HG03342 (cell line): ENCODE measurements around the gene ARHGAP15.
"Not testable (repeated sequence)": the region's sequence is repeated elsewhere in the genome, so short reads cannot be mapped to it uniquely, and the experiment has no call there.

Experiments
- ATAC-seq: cut with Tn5 transposase; IDR thresholded peaks from one replicate; pipeline ENCODE4 v1.9.1; 2021; ENCODE audit warnings: mild to moderate bottlenecking, moderate library complexity; ENCODE audit not compliant: unreplicated experiment

Gene ARHGAP15

GRCh38 chr2:143128681-143129580, at the start of gene ARHGAP15:
ARHGAP15 (plus strand) TSS chr2:143129419.
- ATAC-seq, result peak; percentile 94

- ATAC-seq, result no peak
Observed at GRCh38 chr2:143081616-143082015, 47.6 kb upstream of the ARHGAP15 start.

GRCh38 chr2:143083636-143084035, 45.6 kb upstream of the ARHGAP15 start:
- ATAC-seq, result no peak

- no peak for ATAC-seq
Observed at GRCh38 chr2:143084462-143084861, 44.8 kb upstream of the ARHGAP15 start.

- ATAC-seq, result peak; percentile 58
Observed at GRCh38 chr2:143085125-143085784, 44.0 kb upstream of the ARHGAP15 start.

- ATAC-seq, result no peak
Observed at GRCh38 chr2:143087033-143087432, 42.2 kb upstream of the ARHGAP15 start.

- ATAC-seq, result no peak
Observed at GRCh38 chr2:143088388-143088787, 40.8 kb upstream of the ARHGAP15 start.

- not testable (repeated sequence) for ATAC-seq
Observed at GRCh38 chr2:143089520-143089919, 39.7 kb upstream of the ARHGAP15 start.

- ATAC-seq, result peak; percentile 86
Observed at GRCh38 chr2:143110758-143111428, 18.3 kb upstream of the ARHGAP15 start.

GRCh38 chr2:143117225-143117624, 12.0 kb upstream of the ARHGAP15 start:
- ATAC-seq, result no peak

- no peak for ATAC-seq
Observed at GRCh38 chr2:143121079-143121478, 8.1 kb upstream of the ARHGAP15 start.

GRCh38 chr2:143121957-143122356, 7.3 kb upstream of the ARHGAP15 start:
- ATAC-seq, result no peak

- no peak for ATAC-seq
Observed at GRCh38 chr2:143123911-143124310, 5.3 kb upstream of the ARHGAP15 start.

GRCh38 chr2:143124445-143124844, 4.8 kb upstream of the ARHGAP15 start:
- ATAC-seq, result no peak

- ATAC-seq, result no peak
Observed at GRCh38 chr2:143125717-143126116, 3.5 kb upstream of the ARHGAP15 start.

GRCh38 chr2:143132355-143132754, 3.1 kb downstream of the ARHGAP15 start:
- ATAC-seq, result peak; percentile 15

- no peak for ATAC-seq
Observed at GRCh38 chr2:143133783-143134182, 4.6 kb downstream of the ARHGAP15 start.

GRCh38 chr2:143138292-143138691, 9.1 kb downstream of the ARHGAP15 start:
- no peak for ATAC-seq

- ATAC-seq, result no peak
Observed at GRCh38 chr2:143139835-143140393, 10.7 kb downstream of the ARHGAP15 start.

GRCh38 chr2:143140864-143141661, 11.8 kb downstream of the ARHGAP15 start:
- peak; percentile 78 for ATAC-seq
